Ovary (tissue), 9 donors: ENCODE results near the gene ANKRD52. TPM values are rescaled to one million over a fixed set of nuclear protein-coding genes. Genes with fewer than 3 reads are reported as not detected.

Source experiments
- DNase-seq, 5 donors: peaks; one replicate each; pipeline ENCODE4 v3.0.0-alpha.2; 2019 to 2020
- H3K27ac ChIP-seq, 2 donors: fragments of 200-600 bp; one replicate each; pipeline versions ENCODE4 v1.5.1 to v1.8.0; 2019 to 2022
- H3K27me3 ChIP-seq: fragments of 200-600 bp; one replicate; pipeline ENCODE4 v1.8.0; 2022
- H3K36me3 ChIP-seq: fragments of 200-600 bp; sonication (generic); one replicate; pipeline ENCODE4 v1.5.1; 2019
- H3K4me1 ChIP-seq: one replicate; pipeline ENCODE4 v1.8.1; 2013; ENCODE audit warnings: mild to moderate bottlenecking, moderate library complexity; ENCODE audit not compliant: insufficient read depth
- H3K4me3 ChIP-seq: fragments of 200-600 bp; sonication (generic); one replicate; pipeline ENCODE4 v1.5.1; 2017
- H3K9me3 ChIP-seq, 2 donors: fragments of 200-600 bp in 1 of 2; sonication (generic) in 1 of 2; one replicate each; pipeline versions ENCODE4 v1.5.1 to v1.8.1; 2013 to 2019; ENCODE audit warnings: mild to moderate bottlenecking in 1 of 2, moderate library complexity in 1 of 2
- EP300 ChIP-seq: sonication (generic); formaldehyde crosslinking; IDR thresholded peaks from one replicate; pipeline ENCODE4 v1.6.1; 2017; ENCODE audit warnings: antibody characterized with exemption
- POLR2A ChIP-seq: fragments of 450-650 bp; IDR thresholded peaks from one replicate; pipeline ENCODE4 v1.6.1; 2017; ENCODE audit warnings: antibody characterized with exemption, mild to moderate bottlenecking, moderate library complexity
- WGBS, 3 donors: extraction: QIAGEN DNeasy Blood & Tissue Kit in 1 of 3; methylation state at CpG; one replicate each; pipeline versions ENCODE4 v1.1.5 to v1.1.7; 2013 to 2017; 5-methylcytosine and 5-hydroxymethylcytosine counted together
- intact Hi-C, 4 donors: fragments of 100-400 bp; cut with DNase I; formaldehyde crosslinking; loops; one replicate each; pipeline versions ENCODE4 v1.11.0 to v1.15.1; 2022 to 2023
- polyA plus RNA-seq, 2 donors: library from polyadenylated mRNA; stranded (reverse); fragments of 200-250 nt in 1 of 2; fragments of 350-450 nt in 1 of 2; fragmentation: Illumina TruSeq in 1 of 2; extraction: RNeasy Lipid Tissue Mini Kit (QIAGEN cat#74804) in 1 of 2; gene quantifications; one replicate each; pipeline ENCODE4 v1.2.3, GENCODE V29; 2013 to 2014
- total RNA-seq, 7 donors: library from RNA; depleted of rRNA in 2 of 7; stranded (reverse); fragments of >200 nt in 2 of 7; fragmentation: NEBNext Ultra II Directional in 3 of 7; extraction: Animal tissue kit (Norgen Biotek cat#: 25700) in 3 of 7; gene quantifications; one replicate each; pipeline versions ENCODE4 v1.1.0 to v1.2.4, GENCODE V29; 2016 to 2023
- TF ChIP-seq, protein P1 (sequence below), 3 donors: fragments of 450-650 bp in 2 of 3; fragments of 200-600 bp in 1 of 3; IDR thresholded peaks; one replicate each; pipeline versions ENCODE4 v1.5.1 to v1.8.0; 2016 to 2022; ENCODE audit warnings: antibody characterized with exemption in 3 of 3, mild to moderate bottlenecking in 1 of 3
- donor health status: DM: no; HTN: no; CAD: no; lungs with moderate emphysema.
- donor health status: DM: no; HTN: no; CAD: no.
- donor health status: Bipolar disorder and iron deficiency.
- donor health status: DM: yes; HTN: yes; CAD: no.
- donor health status: DM: no; HTN: no; CAD: no.
- donor health status: DM: yes; HTN: yes; CAD: no.

The ANKRD52 gene
- total and polyA plus RNA-seq, 9 donors, result 9.1 to 37.7 (median 26.2) TPM

- 12 to 17% (median 14%) methylated on average over 10 of the region's 10 CpGs for WGBS, 3 donors
- intact Hi-C loops, result loop anchor here in 3 of 4 donors (2.0 kb wide), 2 partner anchors 59 to 67 kb away; partner anchors contain the start of gene ESYT1 (in 1 of the 3)
- peak overlapping the region; percentile 83 to 93 for H3K27ac ChIP-seq
- DNase-seq, result no peak
- H3K9me3 ChIP-seq, result no peaks in the 10 kb centered on the region
- peaks cover 3% of the 10 kb centered on the region for H3K4me1 ChIP-seq
- no peaks in the 10 kb centered on the region for H3K36me3 ChIP-seq
- H3K4me3 ChIP-seq, result peak overlapping the region; percentile 93
- TF ChIP-seq EP300 (no peak), POLR2A (no peak)
- TF ChIP-seq, protein P1, sequence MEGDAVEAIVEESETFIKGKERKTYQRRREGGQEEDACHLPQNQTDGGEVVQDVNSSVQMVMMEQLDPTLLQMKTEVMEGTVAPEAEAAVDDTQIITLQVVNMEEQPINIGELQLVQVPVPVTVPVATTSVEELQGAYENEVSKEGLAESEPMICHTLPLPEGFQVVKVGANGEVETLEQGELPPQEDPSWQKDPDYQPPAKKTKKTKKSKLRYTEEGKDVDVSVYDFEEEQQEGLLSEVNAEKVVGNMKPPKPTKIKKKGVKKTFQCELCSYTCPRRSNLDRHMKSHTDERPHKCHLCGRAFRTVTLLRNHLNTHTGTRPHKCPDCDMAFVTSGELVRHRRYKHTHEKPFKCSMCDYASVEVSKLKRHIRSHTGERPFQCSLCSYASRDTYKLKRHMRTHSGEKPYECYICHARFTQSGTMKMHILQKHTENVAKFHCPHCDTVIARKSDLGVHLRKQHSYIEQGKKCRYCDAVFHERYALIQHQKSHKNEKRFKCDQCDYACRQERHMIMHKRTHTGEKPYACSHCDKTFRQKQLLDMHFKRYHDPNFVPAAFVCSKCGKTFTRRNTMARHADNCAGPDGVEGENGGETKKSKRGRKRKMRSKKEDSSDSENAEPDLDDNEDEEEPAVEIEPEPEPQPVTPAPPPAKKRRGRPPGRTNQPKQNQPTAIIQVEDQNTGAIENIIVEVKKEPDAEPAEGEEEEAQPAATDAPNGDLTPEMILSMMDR (IDR thresholded peaks at IDR 0.05), result no peak
- H3K27me3 ChIP-seq, result no peaks in the 10 kb centered on the region
These were observed 69.9 kb downstream of the ANKRD52 start for GRCh38 chr12:56188131-56188777.

Other genes with a start within 250 kb of the ANKRD52 start
- gene IKZF4, start 237.3 kb downstream of the ANKRD52 start, total RNA-seq, result 10 to 100 TPM in 5 of 7 donors, 1 to 10 TPM in 2; 4.0 to 33.2 (median 20.0) TPM
- gene IKZF4, start 237.3 kb downstream of the ANKRD52 start, polyA plus RNA-seq, result 10 to 100 TPM in 1 of 2 donors, 1 to 10 TPM in 1; 6.2 to 12.5 TPM
- 1,000 to 10,000 TPM in 1 of 7 donors, 100 to 1,000 TPM in 2, 10 to 100 TPM in 4; 16.2 to 2,562 (median 59.7) TPM for gene RPS26, start 216.5 kb downstream of the ANKRD52 start, total RNA-seq
- 1,000 to 10,000 TPM in 1 of 2 donors, 100 to 1,000 TPM in 1; 198 to 1,468 TPM for gene RPS26, start 216.5 kb downstream of the ANKRD52 start, polyA plus RNA-seq
- 10 to 100 TPM in 1 of 7 donors, 1 to 10 TPM in 5, under 1 TPM in 1; 0.72 to 20.6 (median 3.3) TPM for gene ERBB3, start 178.2 kb downstream of the ANKRD52 start, total RNA-seq
- gene ERBB3, start 178.2 kb downstream of the ANKRD52 start, polyA plus RNA-seq, result 1 to 10 TPM; 1.1 to 5.0 TPM
- gene PA2G4, start 153.8 kb downstream of the ANKRD52 start, total RNA-seq, result 10 to 100 TPM; 65.6 to 86.2 (median 77.0) TPM
- 100 to 1,000 TPM in 1 of 2 donors, 10 to 100 TPM in 1; 86.5 to 219 TPM for gene PA2G4, start 153.8 kb downstream of the ANKRD52 start, polyA plus RNA-seq
- 1,000 to 10,000 TPM; 6,021 to 8,245 (median 6,510) TPM for gene RPL41, start 141.8 kb downstream of the ANKRD52 start, total RNA-seq
- gene RPL41, start 141.8 kb downstream of the ANKRD52 start, polyA plus RNA-seq, result over 10,000 TPM; 11,306 to 11,451 TPM
- gene ZC3H10, start 140.1 kb downstream of the ANKRD52 start, total RNA-seq, result 10 to 100 TPM in 4 of 7 donors, 1 to 10 TPM in 3; 1.8 to 14.7 (median 10.7) TPM
- gene ZC3H10, start 140.1 kb downstream of the ANKRD52 start, polyA plus RNA-seq, result 1 to 10 TPM; 4.4 to 5.2 TPM
- 100 to 1,000 TPM in 3 of 7 donors, 10 to 100 TPM in 4; 80.3 to 139 (median 97.3) TPM for gene ESYT1, start 130.1 kb downstream of the ANKRD52 start, total RNA-seq
- gene ESYT1, start 130.1 kb downstream of the ANKRD52 start, polyA plus RNA-seq, result 100 to 1,000 TPM in 1 of 2 donors, 10 to 100 TPM in 1; 62.3 to 102 TPM
- 10 to 100 TPM; 65.9 to 99.2 (median 73.4) TPM for gene MYL6B, start 105.8 kb downstream of the ANKRD52 start, total RNA-seq
- 10 to 100 TPM; 32.8 to 77.3 TPM for gene MYL6B, start 105.8 kb downstream of the ANKRD52 start, polyA plus RNA-seq
- 1,000 to 10,000 TPM in 5 of 7 donors, 100 to 1,000 TPM in 2; 782 to 1,485 (median 1,329) TPM for gene MYL6, start 100.0 kb downstream of the ANKRD52 start, total RNA-seq
- gene MYL6, start 100.0 kb downstream of the ANKRD52 start, polyA plus RNA-seq, result 1,000 to 10,000 TPM; 1,579 to 3,375 TPM
- gene SMARCC2, start 68.9 kb downstream of the ANKRD52 start, total RNA-seq, result 100 to 1,000 TPM in 5 of 7 donors, 10 to 100 TPM in 2; 57.9 to 172 (median 117) TPM
- 100 to 1,000 TPM in 1 of 2 donors, 10 to 100 TPM in 1; 66.4 to 139 TPM for gene SMARCC2, start 68.9 kb downstream of the ANKRD52 start, polyA plus RNA-seq
- 10 to 100 TPM; 34.1 to 55.6 (median 40.6) TPM for gene RNF41, start 36.5 kb downstream of the ANKRD52 start, total RNA-seq
- 10 to 100 TPM; 29.4 to 45.1 TPM for gene RNF41, start 36.5 kb downstream of the ANKRD52 start, polyA plus RNA-seq
- 10 to 100 TPM; 19.8 to 43.7 (median 28.9) TPM for gene NABP2, start 34.0 kb downstream of the ANKRD52 start, total RNA-seq
- gene NABP2, start 34.0 kb downstream of the ANKRD52 start, polyA plus RNA-seq, result 10 to 100 TPM; 25.0 to 37.5 TPM
- under 1 TPM; 0.25 to 0.85 (median 0.69) TPM for gene SLC39A5, start 28.3 kb downstream of the ANKRD52 start, total RNA-seq
- under 1 TPM in 1 of 2 donors, not detected in 1; 0.28 TPM for gene SLC39A5, start 28.3 kb downstream of the ANKRD52 start, polyA plus RNA-seq
- 10 to 100 TPM; 11.3 to 31.1 (median 14.9) TPM for gene COQ10A, start 8.6 kb upstream of the ANKRD52 start, total RNA-seq
- gene COQ10A, start 8.6 kb upstream of the ANKRD52 start, polyA plus RNA-seq, result 10 to 100 TPM; 13.8 to 20.5 TPM
- 100 to 1,000 TPM in 5 of 7 donors, 10 to 100 TPM in 2; 49.6 to 155 (median 137) TPM for gene CS, start 41.9 kb upstream of the ANKRD52 start, total RNA-seq
- 100 to 1,000 TPM in 1 of 2 donors, 10 to 100 TPM in 1; 48.9 to 237 TPM for gene CS, start 41.9 kb upstream of the ANKRD52 start, polyA plus RNA-seq
- gene CNPY2, start 57.6 kb upstream of the ANKRD52 start, total RNA-seq, result 100 to 1,000 TPM in 2 of 7 donors, 10 to 100 TPM in 5; 58.9 to 112 (median 84.9) TPM
- gene CNPY2, start 57.6 kb upstream of the ANKRD52 start, polyA plus RNA-seq, result 100 to 1,000 TPM; 107 to 134 TPM
- 100 to 1,000 TPM in 1 of 7 donors, 10 to 100 TPM in 6; 41.0 to 103 (median 74.5) TPM for gene PAN2, start 75.6 kb upstream of the ANKRD52 start, total RNA-seq
- 10 to 100 TPM; 44.2 to 67.2 TPM for gene PAN2, start 75.6 kb upstream of the ANKRD52 start, polyA plus RNA-seq
- gene IL23A, start 80.5 kb upstream of the ANKRD52 start, total RNA-seq, result under 1 TPM in 2 of 7 donors, not detected in 5; 0.23 to 0.35 TPM
- under 1 TPM in 1 of 2 donors, not detected in 1; 0.16 TPM for gene IL23A, start 80.5 kb upstream of the ANKRD52 start, polyA plus RNA-seq
- gene STAT2, start 101.7 kb upstream of the ANKRD52 start, total RNA-seq, result 100 to 1,000 TPM in 3 of 7 donors, 10 to 100 TPM in 4; 81.5 to 161 (median 90.2) TPM
- 100 to 1,000 TPM in 1 of 2 donors, 10 to 100 TPM in 1; 56.1 to 122 TPM for gene STAT2, start 101.7 kb upstream of the ANKRD52 start, polyA plus RNA-seq
- gene APOF, start 104.5 kb upstream of the ANKRD52 start, total RNA-seq, result not detected
- gene APOF, start 104.5 kb upstream of the ANKRD52 start, polyA plus RNA-seq, result not detected
- gene TIMELESS, start 191.0 kb upstream of the ANKRD52 start, total RNA-seq, result 1 to 10 TPM; 2.1 to 4.5 (median 3.2) TPM
- 1 to 10 TPM; 2.9 to 6.4 TPM for gene TIMELESS, start 191.0 kb upstream of the ANKRD52 start, polyA plus RNA-seq
- under 1 TPM in 1 of 7 donors, not detected in 6; 0.23 TPM for gene MIP, start 196.3 kb upstream of the ANKRD52 start, total RNA-seq
- not detected for gene MIP, start 196.3 kb upstream of the ANKRD52 start, polyA plus RNA-seq
- gene SPRYD4, start 210.2 kb upstream of the ANKRD52 start, total RNA-seq, result 1 to 10 TPM; 1.4 to 4.1 (median 3.2) TPM
- 1 to 10 TPM; 2.0 to 2.7 TPM for gene SPRYD4, start 210.2 kb upstream of the ANKRD52 start, polyA plus RNA-seq
- 1 to 10 TPM; 1.2 to 4.4 (median 2.6) TPM for gene GLS2, start 229.8 kb upstream of the ANKRD52 start, total RNA-seq
- gene GLS2, start 229.8 kb upstream of the ANKRD52 start, polyA plus RNA-seq, result under 1 TPM; 0.87 to 0.92 TPM